Stimulated activated CD8-positive, alpha-beta memory T cell treated with anti-CD3 and anti-CD28 coated beads, Interleukin-4, amount 100 ng/mL, for 48 hours (primary cell): ENCODE data around the gene MYO7A.

Experiments
- DNase-seq: peaks from one replicate; pipeline ENCODE4 v3.0.0-alpha.2; 2020

Gene MYO7A

GRCh38 chr11:77230878-77231605 is 103.0 kb downstream of the MYO7A start:
- no peak for DNase-seq

GRCh38 chr11:77231800-77232199 is 103.8 kb downstream of the MYO7A start:
- DNase-seq = no peak

GRCh38 chr11:77232242-77232641 is 104.2 kb downstream of the MYO7A start:
- DNase-seq = no peak

- DNase-seq = no peak
Measured at GRCh38 chr11:77233011-77233410, 105.0 kb downstream of the MYO7A start.

- DNase-seq = no peak
Measured at GRCh38 chr11:77236901-77237300, 108.9 kb downstream of the MYO7A start.

GRCh38 chr11:77244277-77245027 is 116.4 kb downstream of the MYO7A start:
- DNase-seq = no peak

GRCh38 chr11:77249427-77249826 is 121.4 kb downstream of the MYO7A start:
- DNase-seq = no peak

- no peak for DNase-seq
Measured at GRCh38 chr11:77250881-77251640, 123.0 kb downstream of the MYO7A start.

- no peak for DNase-seq
Measured at GRCh38 chr11:77252555-77253270, 124.7 kb downstream of the MYO7A start.

GRCh38 chr11:77253690-77254089 is 125.6 kb downstream of the MYO7A start:
- DNase-seq = no peak

- DNase-seq = no peak
Measured at GRCh38 chr11:77259641-77260040, 131.6 kb downstream of the MYO7A start.

- no peak for DNase-seq
Measured at GRCh38 chr11:77262803-77263202, 134.8 kb downstream of the MYO7A start.
